OCI-LY3 (cell line): Measurements from ENCODE around the gene SBK1.

ENCODE experiments used
- EZH2phosphoT487 ChIP-seq: fragments of 200-600 bp; shearing (Covaris generic); IDR thresholded peaks from 2 replicates; pipeline ENCODE4 v1.6.1; 2018; ENCODE audit warnings: antibody characterized with exemption, mixed run types, low read depth
- TF ChIP-seq, protein P1 (sequence below): fragments of 200-600, 300-600 bp; sonication (generic); IDR thresholded peaks from 2 replicates; pipeline ENCODE4 v1.5.1; 2014; ENCODE audit warnings: antibody characterized with exemption, low read length, low read depth

DNA sequence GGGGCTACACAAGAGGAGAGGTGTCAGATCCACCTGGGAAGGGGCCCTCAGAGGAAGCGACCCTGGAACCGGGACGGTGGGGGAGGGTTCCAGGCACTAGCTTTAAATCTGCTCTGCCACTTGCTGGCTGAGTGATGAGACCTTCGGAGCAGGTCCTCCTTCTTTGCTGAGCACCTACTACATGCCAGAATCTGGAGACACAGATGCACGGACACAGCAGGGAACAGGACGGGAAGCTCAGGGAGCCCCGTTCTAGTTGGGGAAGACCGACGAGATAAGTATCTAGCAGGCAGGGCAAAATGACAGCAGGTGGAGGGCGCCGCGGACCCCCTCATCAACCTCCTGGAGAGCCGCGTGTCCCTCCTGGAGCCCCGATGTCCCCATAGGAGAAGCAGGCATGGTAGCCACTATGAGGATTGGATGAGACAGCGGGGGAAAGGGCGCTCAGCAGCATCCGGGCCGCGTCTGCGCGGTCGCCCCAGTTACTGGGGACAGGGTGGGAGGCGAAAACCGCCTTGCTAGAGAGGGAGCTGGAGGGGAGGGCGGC lies 27.2 kb downstream of the SBK1 start:
- TF ChIP-seq, protein P1, sequence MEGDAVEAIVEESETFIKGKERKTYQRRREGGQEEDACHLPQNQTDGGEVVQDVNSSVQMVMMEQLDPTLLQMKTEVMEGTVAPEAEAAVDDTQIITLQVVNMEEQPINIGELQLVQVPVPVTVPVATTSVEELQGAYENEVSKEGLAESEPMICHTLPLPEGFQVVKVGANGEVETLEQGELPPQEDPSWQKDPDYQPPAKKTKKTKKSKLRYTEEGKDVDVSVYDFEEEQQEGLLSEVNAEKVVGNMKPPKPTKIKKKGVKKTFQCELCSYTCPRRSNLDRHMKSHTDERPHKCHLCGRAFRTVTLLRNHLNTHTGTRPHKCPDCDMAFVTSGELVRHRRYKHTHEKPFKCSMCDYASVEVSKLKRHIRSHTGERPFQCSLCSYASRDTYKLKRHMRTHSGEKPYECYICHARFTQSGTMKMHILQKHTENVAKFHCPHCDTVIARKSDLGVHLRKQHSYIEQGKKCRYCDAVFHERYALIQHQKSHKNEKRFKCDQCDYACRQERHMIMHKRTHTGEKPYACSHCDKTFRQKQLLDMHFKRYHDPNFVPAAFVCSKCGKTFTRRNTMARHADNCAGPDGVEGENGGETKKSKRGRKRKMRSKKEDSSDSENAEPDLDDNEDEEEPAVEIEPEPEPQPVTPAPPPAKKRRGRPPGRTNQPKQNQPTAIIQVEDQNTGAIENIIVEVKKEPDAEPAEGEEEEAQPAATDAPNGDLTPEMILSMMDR: no peak
- TF ChIP-seq EZH2phosphoT487: no peak
